Thyroid gland (tissue), 4 donors: ENCODE measurements around the gene PIAS4. TPM values are rescaled to one million over a fixed set of nuclear protein-coding genes. Genes with fewer than 3 reads are reported as not detected.

Experiments
- DNase-seq, 2 donors: peaks; one replicate each; pipeline ENCODE4 v3.0.0-alpha.2; 2019
- H3K27ac ChIP-seq, 3 donors: fragments of 200-600 bp; sonication (generic); 1 replicate in 2 of 3; 2 replicates in 1 of 3; pipeline ENCODE4 v1.5.1; 2016 to 2019; ENCODE audit warnings: mild to moderate bottlenecking in 1 of 3, moderate library complexity in 1 of 3
- H3K27me3 ChIP-seq: fragments of 200-600 bp; sonication (generic); one replicate; pipeline ENCODE4 v1.5.1; 2019
- H3K36me3 ChIP-seq, 2 donors: fragments of 200-600 bp; sonication (generic); one replicate each; pipeline ENCODE4 v1.5.1; 2016 to 2019
- H3K4me1 ChIP-seq, 2 donors: fragments of 200-600 bp; sonication (generic); one replicate each; pipeline ENCODE4 v1.5.1; 2017 to 2019
- H3K4me3 ChIP-seq, 3 donors: fragments of 200-600 bp; sonication (generic); replicated peaks in 1 of 3; 1 replicate in 2 of 3; 2 replicates in 1 of 3; pipeline ENCODE4 v1.5.1; 2016; ENCODE audit warnings: mild to moderate bottlenecking in 1 of 3
- H3K9me3 ChIP-seq: fragments of 200-600 bp; sonication (generic); one replicate; pipeline ENCODE4 v1.5.1; 2017
- CTCF ChIP-seq, 6 experiments: fragments of 200-600 bp in 3 of 6; fragments of 450-650 bp in 3 of 6; sonication (generic) in 3 of 6; IDR thresholded peaks; one replicate each; pipeline ENCODE4 v1.5.1; 2016 to 2019; ENCODE audit warnings: antibody characterized with exemption in 6 of 6, mild to moderate bottlenecking in 2 of 6, inconsistent platforms in 1 of 6, moderate library complexity in 1 of 6
- POLR2A ChIP-seq, 2 donors: fragments of 450-650 bp; IDR thresholded peaks; one replicate each; pipeline ENCODE4 v1.6.1; 2017; ENCODE audit warnings: antibody characterized with exemption in 2 of 2, mild to moderate bottlenecking in 2 of 2, moderate library complexity in 1 of 2
- WGBS, 2 donors: methylation state at CpG; one replicate each; pipeline ENCODE4 v1.1.5; 2017; 5-methylcytosine and 5-hydroxymethylcytosine counted together
- intact Hi-C: fragments of 100-400 bp; cut with DNase I; formaldehyde crosslinking; loops from one replicate; pipeline ENCODE4 v1.15.1; 2023
- total RNA-seq, 4 donors: library from RNA; depleted of rRNA; stranded (reverse); fragments of >200 nt; gene quantifications; one replicate each; pipeline ENCODE4 v1.2.3, GENCODE V29; 2016

The PIAS4 gene
- total RNA-seq, 4 donors from 2014 or later = 14.7 to 32.3 (median 16.0) TPM

DNA sequence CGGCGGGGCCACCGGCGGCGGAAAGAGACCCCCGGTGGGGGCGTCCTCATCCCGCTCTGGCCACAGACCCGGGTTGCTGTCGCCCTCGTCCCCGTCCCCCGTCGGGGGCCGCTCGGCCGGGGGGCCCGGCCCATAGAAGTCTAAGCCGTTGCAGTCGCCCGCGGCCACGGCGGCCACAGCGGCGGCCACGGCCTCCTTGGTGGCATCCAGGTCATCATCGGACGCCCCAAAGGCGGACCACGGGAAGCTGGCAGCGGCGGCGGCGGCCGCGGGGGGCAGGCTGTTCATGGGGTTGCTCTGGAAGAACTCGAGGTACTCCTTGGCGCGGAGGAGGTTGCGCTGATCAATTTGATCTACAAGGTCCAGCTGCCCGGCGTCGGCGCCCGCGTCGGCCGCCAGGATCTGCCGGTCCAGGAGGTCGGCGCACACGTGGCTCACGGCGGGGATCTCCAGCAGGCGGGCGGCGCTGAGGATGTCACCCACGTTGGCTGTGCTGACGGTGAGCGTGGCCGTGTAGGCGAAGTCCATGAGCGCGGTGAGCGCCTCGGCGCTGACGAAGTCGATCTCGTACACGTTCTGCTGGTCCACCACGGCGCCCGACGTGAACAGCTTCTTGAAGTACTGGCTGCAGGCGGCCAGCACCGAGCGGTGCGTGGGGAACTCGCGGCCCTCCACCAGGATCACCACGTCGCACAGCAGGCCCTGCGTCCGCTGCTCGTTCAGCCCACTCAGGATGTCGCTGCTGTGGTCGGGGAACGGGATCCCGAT, 47.1 kb downstream of the PIAS4 start:
- WGBS, 2 donors = 97% methylated on average over 44 to 83 of the region's 91 CpGs
- H3K27me3 ChIP-seq = no peaks in the 10 kb centered on the region
- H3K9me3 ChIP-seq = no peaks in the 10 kb centered on the region
- intact Hi-C loops = loop anchor here (5.0 kb wide), 1 partner anchor 37 kb away; no protein-coding TSS in a partner anchor
- peaks cover 15 to 36% of the 10 kb centered on the region in 2 donors for H3K4me1 ChIP-seq
- TF ChIP-seq POLR2A (IDR thresholded peaks at IDR 0.05) (no peak), CTCF (IDR thresholded peaks at IDR 0.05) (no peak)
- no peak for DNase-seq
- H3K27ac ChIP-seq = no peak overlapping the region
- H3K4me3 ChIP-seq = no peak overlapping the region
- H3K36me3 ChIP-seq = peaks cover 29 to 34% of the 10 kb centered on the region in 2 donors

- WGBS, 2 donors = 93 to 96% methylated on average over 13 to 20 of the region's 20 CpGs
- no peaks in the 10 kb centered on the region for H3K9me3 ChIP-seq
- H3K27me3 ChIP-seq = no peaks in the 10 kb centered on the region
- no peak overlapping the region for H3K27ac ChIP-seq
- TF ChIP-seq CTCF (IDR thresholded peaks at IDR 0.05) = no peak
- no peak for TF ChIP-seq POLR2A (IDR thresholded peaks at IDR 0.05)
- H3K4me3 ChIP-seq = no peak overlapping the region
- intact Hi-C loops = no loop called here
- peaks cover 18 to 42% of the 10 kb centered on the region in 2 donors for H3K4me1 ChIP-seq
- DNase-seq = no peak
- peaks cover 29 to 34% of the 10 kb centered on the region in 2 donors for H3K36me3 ChIP-seq
Measured at GRCh38 chr19:4055209-4055552, 47.6 kb downstream of the PIAS4 start.

DNA sequence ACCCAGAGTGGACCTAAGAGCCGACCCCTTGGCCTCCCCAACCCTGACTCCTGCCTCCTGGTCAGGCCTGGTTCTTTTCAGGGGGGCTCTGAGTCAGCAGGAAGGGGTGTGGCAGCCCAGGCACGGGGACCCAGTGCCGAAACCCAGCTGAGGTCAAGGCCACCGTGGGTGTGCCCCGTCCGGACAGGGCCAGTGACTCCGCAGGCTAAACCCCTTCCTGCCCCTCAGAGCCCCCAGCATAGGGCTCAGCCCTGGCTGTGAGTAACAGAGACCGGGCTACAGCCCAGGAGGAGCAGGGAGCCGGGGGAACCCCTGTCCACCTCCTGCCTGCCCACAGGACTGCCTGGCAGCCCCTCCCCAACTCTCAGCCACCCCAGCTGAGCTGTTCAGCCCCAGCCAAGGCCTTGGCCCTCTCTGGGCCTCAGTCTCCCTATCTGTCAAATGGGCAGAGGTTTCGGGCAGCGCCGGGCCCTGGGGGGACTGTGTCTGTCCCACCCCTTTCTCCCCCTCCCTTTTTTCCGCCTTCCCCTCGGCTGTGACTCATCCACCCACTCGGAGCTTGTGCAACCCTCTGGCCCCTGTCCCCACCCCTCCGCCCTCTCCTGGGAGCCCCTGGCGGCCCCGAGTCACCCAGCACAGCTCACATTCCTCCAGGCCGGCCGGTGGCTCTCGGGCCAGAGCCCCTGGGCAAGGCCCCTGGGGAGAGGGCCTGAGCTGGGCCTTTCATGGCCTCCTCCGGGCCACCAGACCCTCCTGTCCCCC, 50.6 kb downstream of the PIAS4 start:
- intact Hi-C loops = no loop called here
- peaks cover 41 to 55% of the 10 kb centered on the region in 2 donors for H3K4me1 ChIP-seq
- WGBS, 2 donors = 47 to 62% methylated on average over 11 to 14 of the region's 22 CpGs
- peak; percentile 47 to 57 for DNase-seq
- peaks cover 20 to 23% of the 10 kb centered on the region in 2 donors for H3K36me3 ChIP-seq
- TF ChIP-seq POLR2A (IDR thresholded peaks at IDR 0.05) (no peak), CTCF (IDR thresholded peaks at IDR 0.05) (no peak)
- peak overlapping the region in 1 of 3 donors; percentile 14 for H3K4me3 ChIP-seq
- no peaks in the 10 kb centered on the region for H3K27me3 ChIP-seq
- H3K9me3 ChIP-seq = no peaks in the 10 kb centered on the region
- peak overlapping the region; percentile 60 to 98 (median 89) for H3K27ac ChIP-seq

- intact Hi-C loops = no loop called here
- no peak for DNase-seq
Measured at GRCh38 chr19:4058693-4059452, 51.3 kb downstream of the PIAS4 start.

More at GRCh38 chr19:4058693-4059452, 51.3 kb downstream of the PIAS4 start:
- TF ChIP-seq CTCF (IDR thresholded peaks at IDR 0.05) (no peak), POLR2A (IDR thresholded peaks at IDR 0.05) (no peak)
- Histone ChIP-seq H3K27ac (peak overlapping the region; percentile 60 to 98 (median 89)), H3K27me3 (no peaks in the 10 kb centered on the region), H3K4me3 (peak overlapping the region in 1 of 3 donors; percentile 14), H3K4me1 (peaks cover 48 to 62% of the 10 kb centered on the region in 2 donors), H3K9me3 (no peaks in the 10 kb centered on the region), H3K36me3 (peaks cover 13 to 16% of the 10 kb centered on the region in 2 donors)
- WGBS, 2 donors = 67 to 90% methylated on average over 10 to 13 of the region's 30 CpGs
